Measurements from ENCODE around the gene SYT17. TPM values are rescaled to one million over a fixed set of nuclear protein-coding genes. Genes with fewer than 3 reads are reported as not detected.

SYT17 gene
- total and polyA plus RNA-seq, 10 of the 15 experiments (the other 5 are each of a cell fraction or from before 2014, with no cell fraction given) = 3.7 to 12.3 (median 5.0) TPM

DNA sequence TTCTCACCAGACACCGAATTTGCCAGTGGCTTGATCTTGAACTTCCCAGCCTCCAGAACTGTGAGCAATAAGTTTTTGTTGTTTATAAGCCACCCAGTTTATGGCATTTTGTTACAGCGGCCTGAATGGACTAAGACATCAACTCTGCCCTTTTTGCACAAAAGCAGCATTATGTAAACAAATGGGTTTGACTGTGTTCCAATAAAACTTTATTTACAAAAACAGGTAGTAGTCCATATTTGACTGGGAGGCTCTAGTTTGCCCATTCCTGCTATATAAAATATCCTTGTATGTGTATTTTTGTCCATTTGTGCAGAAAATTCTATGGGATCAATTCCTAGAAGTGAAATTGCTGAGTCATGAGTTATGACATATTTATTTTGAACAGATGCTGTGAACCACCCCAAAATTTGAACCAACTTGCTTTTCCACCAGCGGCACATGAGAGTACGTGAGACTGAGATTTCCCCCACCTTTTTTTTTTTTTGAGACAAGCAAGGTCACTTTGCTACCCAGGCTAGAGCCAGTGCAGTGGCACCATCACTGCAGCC lies 96.2 kb downstream of the SYT17 start:
- no peaks in the 10 kb centered on the region for H3K4me1 ChIP-seq (ENCODE audit: control insufficient read depth, insufficient read depth, low read length)
- peaks cover 6% of the 10 kb centered on the region; the same call in 2 of the 3 replicates for H3K9me3 ChIP-seq (replicated peaks; ENCODE audit: control insufficient read depth, insufficient read depth, low read length)
- ChIA-PET RAD21 (ENCODE audit: unreplicated experiment) (no interaction called here), POLR2A (no interaction called here), CTCF (no interaction called here), SMC1A (ENCODE audit: uncharacterized antibody, unreplicated experiment) (no interaction called here)
- FAIRE-seq (no peak), ATAC-seq (no peak), DNase-seq (ENCODE audit: low read depth, low spot score) (no peak)
- no peaks in the 10 kb centered on the region for H3K79me2 ChIP-seq (ENCODE audit: control insufficient read depth, insufficient read depth, low read length)
- in situ Hi-C loops (cut with MboI) (no loop called here), intact Hi-C loops (cut with micrococcal nuclease; ENCODE audit: unreplicated experiment) (no loop called here)
- no peak overlapping the region for H3K4me3 ChIP-seq
- H3K36me3 ChIP-seq (ENCODE audit: control insufficient read depth in 2 of 2, insufficient read depth in 2 of 2, low read length in 1 of 2) = no peaks in the 10 kb centered on the region
- no peak overlapping the region for H3K27ac ChIP-seq (ENCODE audit: control insufficient read depth, insufficient read depth)
- H3K27me3 ChIP-seq (replicated peaks in 1 of 2; ENCODE audit: control insufficient read depth in 2 of 2, insufficient read depth in 2 of 2, low read length in 1 of 2) = no peaks in the 10 kb centered on the region
- no TSS peak for BruUV-seq (replicated peaks)
- TF ChIP-seq, protein P1, sequence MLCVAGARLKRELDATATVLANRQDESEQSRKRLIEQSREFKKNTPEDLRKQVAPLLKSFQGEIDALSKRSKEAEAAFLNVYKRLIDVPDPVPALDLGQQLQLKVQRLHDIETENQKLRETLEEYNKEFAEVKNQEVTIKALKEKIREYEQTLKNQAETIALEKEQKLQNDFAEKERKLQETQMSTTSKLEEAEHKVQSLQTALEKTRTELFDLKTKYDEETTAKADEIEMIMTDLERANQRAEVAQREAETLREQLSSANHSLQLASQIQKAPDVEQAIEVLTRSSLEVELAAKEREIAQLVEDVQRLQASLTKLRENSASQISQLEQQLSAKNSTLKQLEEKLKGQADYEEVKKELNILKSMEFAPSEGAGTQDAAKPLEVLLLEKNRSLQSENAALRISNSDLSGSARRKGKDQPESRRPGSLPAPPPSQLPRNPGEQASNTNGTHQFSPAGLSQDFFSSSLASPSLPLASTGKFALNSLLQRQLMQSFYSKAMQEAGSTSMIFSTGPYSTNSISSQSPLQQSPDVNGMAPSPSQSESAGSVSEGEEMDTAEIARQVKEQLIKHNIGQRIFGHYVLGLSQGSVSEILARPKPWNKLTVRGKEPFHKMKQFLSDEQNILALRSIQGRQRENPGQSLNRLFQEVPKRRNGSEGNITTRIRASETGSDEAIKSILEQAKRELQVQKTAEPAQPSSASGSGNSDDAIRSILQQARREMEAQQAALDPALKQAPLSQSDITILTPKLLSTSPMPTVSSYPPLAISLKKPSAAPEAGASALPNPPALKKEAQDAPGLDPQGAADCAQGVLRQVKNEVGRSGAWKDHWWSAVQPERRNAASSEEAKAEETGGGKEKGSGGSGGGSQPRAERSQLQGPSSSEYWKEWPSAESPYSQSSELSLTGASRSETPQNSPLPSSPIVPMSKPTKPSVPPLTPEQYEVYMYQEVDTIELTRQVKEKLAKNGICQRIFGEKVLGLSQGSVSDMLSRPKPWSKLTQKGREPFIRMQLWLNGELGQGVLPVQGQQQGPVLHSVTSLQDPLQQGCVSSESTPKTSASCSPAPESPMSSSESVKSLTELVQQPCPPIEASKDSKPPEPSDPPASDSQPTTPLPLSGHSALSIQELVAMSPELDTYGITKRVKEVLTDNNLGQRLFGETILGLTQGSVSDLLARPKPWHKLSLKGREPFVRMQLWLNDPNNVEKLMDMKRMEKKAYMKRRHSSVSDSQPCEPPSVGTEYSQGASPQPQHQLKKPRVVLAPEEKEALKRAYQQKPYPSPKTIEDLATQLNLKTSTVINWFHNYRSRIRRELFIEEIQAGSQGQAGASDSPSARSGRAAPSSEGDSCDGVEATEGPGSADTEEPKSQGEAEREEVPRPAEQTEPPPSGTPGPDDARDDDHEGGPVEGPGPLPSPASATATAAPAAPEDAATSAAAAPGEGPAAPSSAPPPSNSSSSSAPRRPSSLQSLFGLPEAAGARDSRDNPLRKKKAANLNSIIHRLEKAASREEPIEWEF (IDR thresholded peaks at IDR 0.05; ENCODE audit: insufficient replicate concordance, low read depth, low read length) = no peak
- peak; percentile 55; the same call in 1 of the 2 replicates for TF ChIP-seq ZBTB40 (IDR thresholded peaks at IDR 0.05; ENCODE audit: borderline replicate concordance)
- WGBS (ENCODE audit: insufficient coverage, insufficient replicate concordance, low lambda C conversion rate, missing lambda C conversion rate) = 47% methylated on average over 4 of the region's 4 CpGs
- H3K4me2 ChIP-seq (ENCODE audit: control insufficient read depth, insufficient read depth) = no peak overlapping the region
- no peak overlapping the region for H2AFZ ChIP-seq (ENCODE audit: control insufficient read depth, low read depth, low read length)
- H4K20me1 ChIP-seq (ENCODE audit: control insufficient read depth, insufficient read depth) = no peaks in the 10 kb centered on the region
- no peak overlapping the region for H3K9ac ChIP-seq (ENCODE audit: control insufficient read depth, insufficient read depth, low read length)

All from GM12878 (cell line).